Loucy (cell line): ENCODE measurements around the gene MYH14.

Experiments used
- EZH2phosphoT487 ChIP-seq: fragments of 200-600 bp; IDR thresholded peaks from 2 replicates; pipeline ENCODE4 v1.6.1; 2018; ENCODE audit warnings: antibody characterized with exemption, mild to moderate bottlenecking, moderate library complexity, borderline replicate concordance
- TF ChIP-seq, protein P1 (sequence below): fragments of 200-600 bp; sonication (generic); conservative IDR thresholded peaks from 2 replicates; pipeline ENCODE4 v1.5.1; 2014; ENCODE audit warnings: mild to moderate bottlenecking, antibody characterized with exemption, low read length

- TF ChIP-seq, protein P1, sequence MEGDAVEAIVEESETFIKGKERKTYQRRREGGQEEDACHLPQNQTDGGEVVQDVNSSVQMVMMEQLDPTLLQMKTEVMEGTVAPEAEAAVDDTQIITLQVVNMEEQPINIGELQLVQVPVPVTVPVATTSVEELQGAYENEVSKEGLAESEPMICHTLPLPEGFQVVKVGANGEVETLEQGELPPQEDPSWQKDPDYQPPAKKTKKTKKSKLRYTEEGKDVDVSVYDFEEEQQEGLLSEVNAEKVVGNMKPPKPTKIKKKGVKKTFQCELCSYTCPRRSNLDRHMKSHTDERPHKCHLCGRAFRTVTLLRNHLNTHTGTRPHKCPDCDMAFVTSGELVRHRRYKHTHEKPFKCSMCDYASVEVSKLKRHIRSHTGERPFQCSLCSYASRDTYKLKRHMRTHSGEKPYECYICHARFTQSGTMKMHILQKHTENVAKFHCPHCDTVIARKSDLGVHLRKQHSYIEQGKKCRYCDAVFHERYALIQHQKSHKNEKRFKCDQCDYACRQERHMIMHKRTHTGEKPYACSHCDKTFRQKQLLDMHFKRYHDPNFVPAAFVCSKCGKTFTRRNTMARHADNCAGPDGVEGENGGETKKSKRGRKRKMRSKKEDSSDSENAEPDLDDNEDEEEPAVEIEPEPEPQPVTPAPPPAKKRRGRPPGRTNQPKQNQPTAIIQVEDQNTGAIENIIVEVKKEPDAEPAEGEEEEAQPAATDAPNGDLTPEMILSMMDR, result no peak
- TF ChIP-seq EZH2phosphoT487, result no peak
Observed at GRCh38 chr19:50210425-50210824, 7.0 kb downstream of the MYH14 start.
